ENCODE data around the gene EXO1.

DNA sequence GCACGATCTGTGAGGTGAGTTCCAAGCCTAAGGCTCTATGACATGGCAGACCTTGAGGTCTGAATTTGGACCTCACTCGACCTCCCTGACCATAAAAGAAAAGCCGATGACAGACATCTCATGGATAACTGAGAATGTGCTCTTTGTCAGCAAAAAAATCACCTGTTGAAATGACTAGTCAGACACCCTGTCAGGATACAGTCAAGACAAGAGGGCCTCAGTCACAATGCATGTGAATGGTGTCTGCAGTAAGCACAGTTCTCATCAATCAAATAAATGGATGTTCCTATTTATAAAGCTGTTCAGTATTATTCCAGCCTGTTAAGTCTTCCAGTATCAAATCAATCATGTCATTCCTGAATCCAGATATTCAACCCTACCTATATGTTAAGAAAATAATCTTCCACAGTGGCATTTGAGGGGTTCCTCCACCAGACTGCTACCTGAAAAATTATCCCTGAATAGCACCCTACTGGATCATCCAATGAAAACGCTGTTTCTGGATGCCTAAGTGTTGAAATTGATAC, 28.6 kb upstream of the EXO1 start:
- TF ChIP-seq, protein P1, sequence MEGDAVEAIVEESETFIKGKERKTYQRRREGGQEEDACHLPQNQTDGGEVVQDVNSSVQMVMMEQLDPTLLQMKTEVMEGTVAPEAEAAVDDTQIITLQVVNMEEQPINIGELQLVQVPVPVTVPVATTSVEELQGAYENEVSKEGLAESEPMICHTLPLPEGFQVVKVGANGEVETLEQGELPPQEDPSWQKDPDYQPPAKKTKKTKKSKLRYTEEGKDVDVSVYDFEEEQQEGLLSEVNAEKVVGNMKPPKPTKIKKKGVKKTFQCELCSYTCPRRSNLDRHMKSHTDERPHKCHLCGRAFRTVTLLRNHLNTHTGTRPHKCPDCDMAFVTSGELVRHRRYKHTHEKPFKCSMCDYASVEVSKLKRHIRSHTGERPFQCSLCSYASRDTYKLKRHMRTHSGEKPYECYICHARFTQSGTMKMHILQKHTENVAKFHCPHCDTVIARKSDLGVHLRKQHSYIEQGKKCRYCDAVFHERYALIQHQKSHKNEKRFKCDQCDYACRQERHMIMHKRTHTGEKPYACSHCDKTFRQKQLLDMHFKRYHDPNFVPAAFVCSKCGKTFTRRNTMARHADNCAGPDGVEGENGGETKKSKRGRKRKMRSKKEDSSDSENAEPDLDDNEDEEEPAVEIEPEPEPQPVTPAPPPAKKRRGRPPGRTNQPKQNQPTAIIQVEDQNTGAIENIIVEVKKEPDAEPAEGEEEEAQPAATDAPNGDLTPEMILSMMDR (IDR thresholded peaks at IDR 0.05): no peak
- no peak for TF ChIP-seq POLR2A (IDR thresholded peaks at IDR 0.05)
